Type B pancreatic cell (in vitro differentiated cells): ENCODE data around the gene RPL26. TPM values are rescaled to one million over a fixed set of nuclear protein-coding genes. Genes with fewer than 3 reads are reported as not detected.

Source experiments
- DNase-seq: peaks from one replicate; pipeline ENCODE4 v3.0.0; 2021; ENCODE audit warnings: mixed read lengths; ENCODE audit not compliant: unreplicated experiment; ENCODE audit errors: extremely low spot score
- H3K27ac Mint-ChIP-seq: 2 replicates; pipeline ENCODE4 v1.8.0; 2021; ENCODE audit warnings: mild to moderate bottlenecking, mixed read lengths
- H3K27me3 Mint-ChIP-seq: 2 replicates; pipeline ENCODE4 v1.8.0; 2021; ENCODE audit warnings: mixed read lengths
- H3K36me3 Mint-ChIP-seq: 2 replicates; pipeline ENCODE4 v1.8.0; 2021; ENCODE audit warnings: mixed read lengths
- H3K4me1 Mint-ChIP-seq: one replicate; pipeline ENCODE4 v1.8.0; 2021; ENCODE audit warnings: mixed read lengths; ENCODE audit not compliant: unreplicated experiment
- H3K4me3 Mint-ChIP-seq: 2 replicates; pipeline ENCODE4 v1.8.0; 2021; ENCODE audit warnings: mild to moderate bottlenecking, mixed read lengths
- H3K9me3 Mint-ChIP-seq: 2 replicates; pipeline ENCODE4 v1.8.0; 2021; ENCODE audit warnings: mixed read lengths
- CTCF ChIP-seq: fragments of 200-600 bp; sonication (generic); conservative IDR thresholded peaks from 2 replicates; pipeline ENCODE4 v1.5.0; 2021; ENCODE audit warnings: antibody characterized with exemption, mild to moderate bottlenecking
- total RNA-seq: library from RNA; stranded (reverse); gene quantifications from 2 replicates; pipeline ENCODE4 v1.2.1, GENCODE V29; 2021; ENCODE audit warnings: low replicate concordance

RPL26 gene
- total RNA-seq, 1 donor from 2014 or later, result 2,046 TPM

GRCh38 chr17:8372422-8372821 is 10.6 kb downstream of the RPL26 start:
- H3K9me3 Mint-ChIP-seq, result no peaks in the 10 kb centered on the region
- no peak for DNase-seq
- peaks cover 24% of the 10 kb centered on the region for H3K36me3 Mint-ChIP-seq
- no peak overlapping the region for H3K4me3 Mint-ChIP-seq
- H3K27me3 Mint-ChIP-seq, result no peaks in the 10 kb centered on the region
- TF ChIP-seq CTCF, result no peak
- peak overlapping the region; percentile 41 for H3K27ac Mint-ChIP-seq
- H3K4me1 Mint-ChIP-seq, result peaks cover 12% of the 10 kb centered on the region

- H3K4me3 Mint-ChIP-seq, result no peak overlapping the region
- TF ChIP-seq CTCF, result no peak
- H3K27me3 Mint-ChIP-seq, result no peaks in the 10 kb centered on the region
- no peak overlapping the region for H3K27ac Mint-ChIP-seq
- H3K9me3 Mint-ChIP-seq, result no peaks in the 10 kb centered on the region
- H3K4me1 Mint-ChIP-seq, result peaks cover 9% of the 10 kb centered on the region
- peaks cover 21% of the 10 kb centered on the region for H3K36me3 Mint-ChIP-seq
- no peak for DNase-seq
These were observed 11.2 kb downstream of the RPL26 start for GRCh38 chr17:8371786-8372185.

GRCh38 chr17:8369944-8370343 is 13.0 kb downstream of the RPL26 start:
- no peaks in the 10 kb centered on the region for H3K9me3 Mint-ChIP-seq
- H3K36me3 Mint-ChIP-seq, result peaks cover 19% of the 10 kb centered on the region
- DNase-seq, result no peak
- no peak overlapping the region for H3K27ac Mint-ChIP-seq
- H3K4me1 Mint-ChIP-seq, result peaks cover 5% of the 10 kb centered on the region
- H3K4me3 Mint-ChIP-seq, result no peak overlapping the region
- no peak for TF ChIP-seq CTCF
- H3K27me3 Mint-ChIP-seq, result no peaks in the 10 kb centered on the region

GRCh38 chr17:8368193-8368592 is 14.8 kb downstream of the RPL26 start:
- no peaks in the 10 kb centered on the region for H3K9me3 Mint-ChIP-seq
- no peaks in the 10 kb centered on the region for H3K27me3 Mint-ChIP-seq
- TF ChIP-seq CTCF, result no peak
- H3K27ac Mint-ChIP-seq, result no peak overlapping the region
- no peak for DNase-seq
- no peak overlapping the region for H3K4me3 Mint-ChIP-seq
- peaks cover 19% of the 10 kb centered on the region for H3K36me3 Mint-ChIP-seq
- peaks cover 5% of the 10 kb centered on the region for H3K4me1 Mint-ChIP-seq

GRCh38 chr17:8366231-8366630 is 16.8 kb downstream of the RPL26 start:
- DNase-seq, result no peak
- H3K4me1 Mint-ChIP-seq, result peaks cover 3% of the 10 kb centered on the region
- no peaks in the 10 kb centered on the region for H3K27me3 Mint-ChIP-seq
- H3K4me3 Mint-ChIP-seq, result no peak overlapping the region
- H3K27ac Mint-ChIP-seq, result no peak overlapping the region
- no peak for TF ChIP-seq CTCF
- peaks cover 23% of the 10 kb centered on the region for H3K36me3 Mint-ChIP-seq
- H3K9me3 Mint-ChIP-seq, result no peaks in the 10 kb centered on the region

GRCh38 chr17:8365143-8365542 is 17.9 kb downstream of the RPL26 start:
- no peak overlapping the region for H3K4me3 Mint-ChIP-seq

More at GRCh38 chr17:8365143-8365542, 17.9 kb downstream of the RPL26 start:
- no peaks in the 10 kb centered on the region for H3K9me3 Mint-ChIP-seq
- DNase-seq, result no peak
- H3K4me1 Mint-ChIP-seq, result peaks cover 10% of the 10 kb centered on the region
- H3K27me3 Mint-ChIP-seq, result no peaks in the 10 kb centered on the region
- no peak for TF ChIP-seq CTCF
- peaks cover 20% of the 10 kb centered on the region for H3K36me3 Mint-ChIP-seq
- no peak overlapping the region for H3K27ac Mint-ChIP-seq
